ENCODE data around the gene ELP2. TPM values are rescaled to one million over a fixed set of nuclear protein-coding genes. Genes with fewer than 3 reads are reported as not detected.

ELP2 gene
- total RNA-seq, 1 experiment from 2014 or later: 100 TPM

- TSS peak; percentile 83 for BruUV-seq (replicated peaks)
- H3K27ac Mint-ChIP-seq (ENCODE audit: low read depth, unreplicated experiment): peak overlapping the region; percentile 89
- H3K9me3 Mint-ChIP-seq (ENCODE audit: unreplicated experiment): no peaks in the 10 kb centered on the region
- H3K36me3 Mint-ChIP-seq (ENCODE audit: insufficient read depth, unreplicated experiment): peaks cover 29% of the 10 kb centered on the region
- CTCF ChIA-PET: interaction anchor here (0.5 to 1.3 kb wide), 7 partner anchors 10 to 588 kb away, joined by 3 to 5 read pairs (median 3); no protein-coding TSS in a partner anchor
- H3K4me3 Mint-ChIP-seq (ENCODE audit: unreplicated experiment): peak overlapping the region; percentile 96
- H3K4me1 Mint-ChIP-seq (ENCODE audit: insufficient read depth, unreplicated experiment): peaks cover 34% of the 10 kb centered on the region
- POLR2A ChIA-PET: interaction anchor here (0.6 to 5.6 kb wide), 34 partner anchors 8 to 642 kb away, joined by 3 to 92 read pairs (median 4); partner anchors contain the start of genes ELP2, KIAA1328, RPRD1A and SLC39A6
- DNase-seq (ENCODE audit: unreplicated experiment): peak; percentile 95
- H3K27me3 Mint-ChIP-seq (ENCODE audit: insufficient read depth, unreplicated experiment): no peaks in the 10 kb centered on the region
- intact Hi-C loops (cut with micrococcal nuclease): loop anchor here (2.0 kb wide), 2 partner anchors 25 to 59 kb away; partner anchors contain the start of genes ELP2 and SLC39A6
- TF ChIP-seq CTCF (IDR thresholded peaks at IDR 0.05; ENCODE audit: unreplicated experiment): no peak
Measured at GRCh38 chr18:36187826-36188721, 58.4 kb downstream of the ELP2 start.

- intact Hi-C loops (cut with micrococcal nuclease): loop anchor here (2.0 kb wide), 1 partner anchor 26 kb away; no protein-coding TSS in a partner anchor
- no peaks in the 10 kb centered on the region for H3K9me3 Mint-ChIP-seq (ENCODE audit: unreplicated experiment)
- ChIA-PET POLR2A (interaction anchor here (0.6 to 5.6 kb wide), 23 partner anchors 9 to 641 kb away, joined by 3 to 92 read pairs (median 4); partner anchors contain the start of genes ELP2 and SLC39A6), CTCF (interaction anchor here (0.5 to 1.6 kb wide), 6 partner anchors 19 to 587 kb away, joined by 3 to 5 read pairs (median 4); no protein-coding TSS in a partner anchor)
- H3K27ac Mint-ChIP-seq (ENCODE audit: low read depth, unreplicated experiment): peak overlapping the region; percentile 89
- peak overlapping the region; percentile 96 for H3K4me3 Mint-ChIP-seq (ENCODE audit: unreplicated experiment)
- H3K36me3 Mint-ChIP-seq (ENCODE audit: insufficient read depth, unreplicated experiment): peaks cover 36% of the 10 kb centered on the region
- H3K27me3 Mint-ChIP-seq (ENCODE audit: insufficient read depth, unreplicated experiment): no peaks in the 10 kb centered on the region
- H3K4me1 Mint-ChIP-seq (ENCODE audit: insufficient read depth, unreplicated experiment): peaks cover 34% of the 10 kb centered on the region
- no peak for TF ChIP-seq CTCF (IDR thresholded peaks at IDR 0.05; ENCODE audit: unreplicated experiment)
- BruUV-seq (replicated peaks): TSS peak; percentile 30
- DNase-seq (ENCODE audit: unreplicated experiment): peak; percentile 42
Measured at GRCh38 chr18:36188916-36189315, 59.2 kb downstream of the ELP2 start.

GRCh38 chr18:36189486-36189885, 59.8 kb downstream of the ELP2 start:
- peaks cover 41% of the 10 kb centered on the region for H3K36me3 Mint-ChIP-seq (ENCODE audit: insufficient read depth, unreplicated experiment)
- peak overlapping the region; percentile 89 for H3K27ac Mint-ChIP-seq (ENCODE audit: low read depth, unreplicated experiment)
- intact Hi-C loops (cut with micrococcal nuclease): loop anchor here (2.0 kb wide), 1 partner anchor 27 kb away; no protein-coding TSS in a partner anchor
- no peak for TF ChIP-seq CTCF (IDR thresholded peaks at IDR 0.05; ENCODE audit: unreplicated experiment)
- no peaks in the 10 kb centered on the region for H3K27me3 Mint-ChIP-seq (ENCODE audit: insufficient read depth, unreplicated experiment)
- no peaks in the 10 kb centered on the region for H3K9me3 Mint-ChIP-seq (ENCODE audit: unreplicated experiment)
- H3K4me3 Mint-ChIP-seq (ENCODE audit: unreplicated experiment): peak overlapping the region; percentile 96
- H3K4me1 Mint-ChIP-seq (ENCODE audit: insufficient read depth, unreplicated experiment): peaks cover 34% of the 10 kb centered on the region
- ChIA-PET CTCF (interaction anchor here (0.6 to 1.6 kb wide), 7 partner anchors 13 to 382 kb away, joined by 3 to 5 read pairs (median 3); no protein-coding TSS in a partner anchor), POLR2A (interaction anchor here (0.6 to 5.6 kb wide), 12 partner anchors 8 to 231 kb away, joined by 3 to 92 read pairs (median 6); partner anchors contain the start of genes ELP2 and SLC39A6)
- BruUV-seq (replicated peaks): no TSS peak
- DNase-seq (ENCODE audit: unreplicated experiment): no peak

- ChIA-PET POLR2A (interaction anchor here (5.6 kb wide), 1 partner anchor 62 kb away, joined by 92 read pairs; the partner anchor contains the start of genes ELP2 and SLC39A6), CTCF (no interaction called here)
- Mint-ChIP-seq H3K4me3 (ENCODE audit: unreplicated experiment) (no peak overlapping the region), H3K27ac (ENCODE audit: low read depth, unreplicated experiment) (peak overlapping the region; percentile 42), H3K4me1 (ENCODE audit: insufficient read depth, unreplicated experiment) (peaks cover 46% of the 10 kb centered on the region), H3K9me3 (ENCODE audit: unreplicated experiment) (no peaks in the 10 kb centered on the region), H3K27me3 (ENCODE audit: insufficient read depth, unreplicated experiment) (no peaks in the 10 kb centered on the region), H3K36me3 (ENCODE audit: insufficient read depth, unreplicated experiment) (peaks cover 52% of the 10 kb centered on the region)
- DNase-seq (ENCODE audit: unreplicated experiment): no peak
- intact Hi-C loops (cut with micrococcal nuclease): no loop called here
- TF ChIP-seq CTCF (IDR thresholded peaks at IDR 0.05; ENCODE audit: unreplicated experiment): no peak
- BruUV-seq (replicated peaks): no TSS peak
Measured at GRCh38 chr18:36191286-36191685, 61.6 kb downstream of the ELP2 start.
